Measurements from ENCODE around the gene TSHB. TPM values are rescaled to one million over a fixed set of nuclear protein-coding genes. Genes with fewer than 3 reads are reported as not detected.

The TSHB gene
- total RNA-seq, 1 experiment from 2014 or later, result not detected

DNA sequence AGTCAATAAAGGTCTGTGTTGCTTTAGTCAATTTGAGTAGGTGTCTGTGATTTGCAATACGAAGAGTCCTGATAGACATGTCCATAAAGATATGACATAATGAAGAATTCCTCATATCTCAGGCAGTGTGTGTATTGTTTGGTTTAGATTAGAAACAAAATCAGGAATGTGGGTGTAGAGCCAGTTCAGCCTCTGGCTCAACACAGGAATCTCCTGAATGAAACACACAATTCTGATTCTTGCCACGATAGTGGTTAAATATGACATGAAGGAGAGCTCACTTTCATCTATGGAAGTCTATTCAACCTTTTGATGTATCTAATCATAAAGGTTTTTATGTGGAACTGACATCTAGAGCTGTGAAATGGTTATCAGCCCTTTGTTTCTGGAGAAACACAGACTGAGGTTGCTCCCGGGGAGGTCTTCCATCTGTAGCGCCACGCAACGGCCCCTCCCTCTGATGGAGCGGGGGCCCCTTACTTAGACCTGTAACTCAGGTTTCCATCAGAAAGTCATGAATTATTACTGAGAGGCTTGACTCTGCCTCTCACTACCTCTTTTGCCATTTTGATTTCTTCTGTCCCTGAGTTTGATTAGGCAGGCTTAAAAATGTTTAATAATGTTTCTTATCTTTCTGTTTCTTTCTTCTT, 40.2 kb downstream of the TSHB start:
- ChIA-PET POLR2A (no interaction called here), CTCF (no interaction called here)
- TF ChIP-seq, protein P1, sequence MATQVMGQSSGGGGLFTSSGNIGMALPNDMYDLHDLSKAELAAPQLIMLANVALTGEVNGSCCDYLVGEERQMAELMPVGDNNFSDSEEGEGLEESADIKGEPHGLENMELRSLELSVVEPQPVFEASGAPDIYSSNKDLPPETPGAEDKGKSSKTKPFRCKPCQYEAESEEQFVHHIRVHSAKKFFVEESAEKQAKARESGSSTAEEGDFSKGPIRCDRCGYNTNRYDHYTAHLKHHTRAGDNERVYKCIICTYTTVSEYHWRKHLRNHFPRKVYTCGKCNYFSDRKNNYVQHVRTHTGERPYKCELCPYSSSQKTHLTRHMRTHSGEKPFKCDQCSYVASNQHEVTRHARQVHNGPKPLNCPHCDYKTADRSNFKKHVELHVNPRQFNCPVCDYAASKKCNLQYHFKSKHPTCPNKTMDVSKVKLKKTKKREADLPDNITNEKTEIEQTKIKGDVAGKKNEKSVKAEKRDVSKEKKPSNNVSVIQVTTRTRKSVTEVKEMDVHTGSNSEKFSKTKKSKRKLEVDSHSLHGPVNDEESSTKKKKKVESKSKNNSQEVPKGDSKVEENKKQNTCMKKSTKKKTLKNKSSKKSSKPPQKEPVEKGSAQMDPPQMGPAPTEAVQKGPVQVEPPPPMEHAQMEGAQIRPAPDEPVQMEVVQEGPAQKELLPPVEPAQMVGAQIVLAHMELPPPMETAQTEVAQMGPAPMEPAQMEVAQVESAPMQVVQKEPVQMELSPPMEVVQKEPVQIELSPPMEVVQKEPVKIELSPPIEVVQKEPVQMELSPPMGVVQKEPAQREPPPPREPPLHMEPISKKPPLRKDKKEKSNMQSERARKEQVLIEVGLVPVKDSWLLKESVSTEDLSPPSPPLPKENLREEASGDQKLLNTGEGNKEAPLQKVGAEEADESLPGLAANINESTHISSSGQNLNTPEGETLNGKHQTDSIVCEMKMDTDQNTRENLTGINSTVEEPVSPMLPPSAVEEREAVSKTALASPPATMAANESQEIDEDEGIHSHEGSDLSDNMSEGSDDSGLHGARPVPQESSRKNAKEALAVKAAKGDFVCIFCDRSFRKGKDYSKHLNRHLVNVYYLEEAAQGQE (IDR thresholded peaks at IDR 0.05; ENCODE audit: insufficient read depth in 1 of 2, low read depth in 2 of 2, low read length in 1 of 2), result no peak
- TF ChIP-seq TCF7L2 (IDR thresholded peaks at IDR 0.05; ENCODE audit: low read depth, low read length) (no peak), POLR2AphosphoS5 (IDR thresholded peaks at IDR 0.05; ENCODE audit: low read depth, low read length) (no peak)
- in situ Hi-C loops (cut with HindIII; ENCODE audit: low pct_unique_long_range_greater_than_20kb, low sequenced_read_pairs), result no loop called here
- Histone ChIP-seq H3K27me3 (ENCODE audit: control insufficient read depth, insufficient read depth, low read length) (peaks cover 2% of the 10 kb centered on the region; the same call in 1 of the 2 replicates), H3K27ac (ENCODE audit: low read length) (no peak overlapping the region), H3K4me3 (ENCODE audit: low read depth in 2 of 2, low read length in 2 of 2) (no peak overlapping the region), H3K4me1 (ENCODE audit: control insufficient read depth, insufficient read depth, low read length) (no peaks in the 10 kb centered on the region), H3K9me3 (ENCODE audit: control insufficient read depth, insufficient read depth, low read depth, low read length) (no peaks in the 10 kb centered on the region), H3K36me3 (ENCODE audit: control insufficient read depth, insufficient read depth, low read length) (no peaks in the 10 kb centered on the region)
- ATAC-seq, result no peak
- intact Hi-C loops (cut with micrococcal nuclease; ENCODE audit: unreplicated experiment), result no loop called here
- DNase-seq (ENCODE audit: low read depth, low spot score), result no peak
- no TSS peak for BruUV-seq (replicated peaks)

DNA sequence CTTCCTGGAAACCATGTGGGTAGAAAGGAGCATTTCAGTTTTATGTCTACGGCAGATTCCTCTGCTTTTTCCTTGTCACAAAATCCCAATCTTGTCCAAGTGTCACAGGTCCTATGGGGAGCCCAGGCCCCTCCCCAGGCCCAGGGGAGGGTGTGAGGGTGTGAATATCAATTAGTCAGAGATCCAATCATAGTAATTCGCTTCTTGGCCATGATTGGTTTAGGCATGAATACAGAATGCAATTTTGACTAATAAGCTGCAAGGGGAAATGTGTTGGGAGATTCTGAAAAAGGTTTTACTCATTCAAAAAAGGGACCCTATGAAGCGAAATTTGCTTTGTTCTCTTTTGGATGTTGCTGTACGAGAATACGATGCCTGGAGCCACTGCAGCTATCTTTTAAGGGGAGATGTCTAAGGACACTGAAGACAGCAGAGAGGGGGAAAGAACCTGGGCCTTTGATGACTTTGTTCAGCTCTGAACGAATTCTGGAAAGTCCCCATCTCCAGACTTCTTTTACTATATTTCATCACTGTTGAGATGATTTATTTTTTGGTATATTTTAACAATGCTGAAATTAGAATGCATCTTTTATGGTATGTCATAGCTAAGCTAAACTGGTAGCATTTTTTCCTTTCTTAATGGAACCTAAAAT, 41.5 kb downstream of the TSHB start:
- H3K27ac ChIP-seq (ENCODE audit: low read length), result no peak overlapping the region
- CTCF ChIA-PET, result no interaction called here
- in situ Hi-C loops (cut with HindIII; ENCODE audit: low pct_unique_long_range_greater_than_20kb, low sequenced_read_pairs), result no loop called here
- H3K4me1 ChIP-seq (ENCODE audit: control insufficient read depth, insufficient read depth, low read length), result no peaks in the 10 kb centered on the region
- DNase-seq (ENCODE audit: low read depth, low spot score), result no peak
- no peak for ATAC-seq
- no peaks in the 10 kb centered on the region for H3K9me3 ChIP-seq (ENCODE audit: control insufficient read depth, insufficient read depth, low read depth, low read length)
- no peaks in the 10 kb centered on the region for H3K36me3 ChIP-seq (ENCODE audit: control insufficient read depth, insufficient read depth, low read length)
- H3K4me3 ChIP-seq (ENCODE audit: low read depth in 2 of 2, low read length in 2 of 2), result no peak overlapping the region
- BruUV-seq (replicated peaks), result no TSS peak
- H3K27me3 ChIP-seq (ENCODE audit: control insufficient read depth, insufficient read depth, low read length), result peaks cover 2% of the 10 kb centered on the region; the same call in 1 of the 2 replicates
- TF ChIP-seq, protein P1 (IDR thresholded peaks at IDR 0.05; ENCODE audit: insufficient read depth in 1 of 2, low read depth in 2 of 2, low read length in 1 of 2), result no peak
- TF ChIP-seq TCF7L2 (IDR thresholded peaks at IDR 0.05; ENCODE audit: low read depth, low read length) (no peak), SIN3A (IDR thresholded peaks at IDR 0.05; ENCODE audit: borderline replicate concordance, insufficient read depth, low read depth, low read length) (no peak), POLR2AphosphoS5 (IDR thresholded peaks at IDR 0.05; ENCODE audit: low read depth, low read length) (no peak)
- TF ChIP-seq, protein P2, sequence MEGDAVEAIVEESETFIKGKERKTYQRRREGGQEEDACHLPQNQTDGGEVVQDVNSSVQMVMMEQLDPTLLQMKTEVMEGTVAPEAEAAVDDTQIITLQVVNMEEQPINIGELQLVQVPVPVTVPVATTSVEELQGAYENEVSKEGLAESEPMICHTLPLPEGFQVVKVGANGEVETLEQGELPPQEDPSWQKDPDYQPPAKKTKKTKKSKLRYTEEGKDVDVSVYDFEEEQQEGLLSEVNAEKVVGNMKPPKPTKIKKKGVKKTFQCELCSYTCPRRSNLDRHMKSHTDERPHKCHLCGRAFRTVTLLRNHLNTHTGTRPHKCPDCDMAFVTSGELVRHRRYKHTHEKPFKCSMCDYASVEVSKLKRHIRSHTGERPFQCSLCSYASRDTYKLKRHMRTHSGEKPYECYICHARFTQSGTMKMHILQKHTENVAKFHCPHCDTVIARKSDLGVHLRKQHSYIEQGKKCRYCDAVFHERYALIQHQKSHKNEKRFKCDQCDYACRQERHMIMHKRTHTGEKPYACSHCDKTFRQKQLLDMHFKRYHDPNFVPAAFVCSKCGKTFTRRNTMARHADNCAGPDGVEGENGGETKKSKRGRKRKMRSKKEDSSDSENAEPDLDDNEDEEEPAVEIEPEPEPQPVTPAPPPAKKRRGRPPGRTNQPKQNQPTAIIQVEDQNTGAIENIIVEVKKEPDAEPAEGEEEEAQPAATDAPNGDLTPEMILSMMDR (IDR thresholded peaks at IDR 0.05), result no peak
- POLR2A ChIA-PET, result no interaction called here
- intact Hi-C loops (cut with micrococcal nuclease; ENCODE audit: unreplicated experiment), result no loop called here
